DOHH2 (cell line): ENCODE measurements around the gene PKD2L2.

ENCODE experiments used
- CTCF ChIP-seq: fragments of 200-600 bp; sonication (generic); IDR thresholded peaks from one replicate; pipeline ENCODE4 v1.5.1; 2014; ENCODE audit warnings: antibody characterized with exemption, mild to moderate bottlenecking, low read depth, low read length; ENCODE audit not compliant: poor library complexity, severe bottlenecking
- EZH2phosphoT487 ChIP-seq: fragments of 200-600 bp; sonication (generic); IDR thresholded peaks from 2 replicates; pipeline ENCODE4 v1.6.1; 2017; ENCODE audit warnings: borderline replicate concordance, mild to moderate bottlenecking, antibody characterized with exemption, low read length, moderate library complexity, mixed read lengths

GRCh38 chr5:137937994-137938750 is 48.9 kb downstream of the PKD2L2 start:
- TF ChIP-seq CTCF (no peak), EZH2phosphoT487 (no peak)
